Left lung (tissue), 10 donors: Measurements from ENCODE around the gene TMEM39B. TPM values are rescaled to one million over a fixed set of nuclear protein-coding genes. Genes with fewer than 3 reads are reported as not detected.
"Not testable (repeated sequence)": the region's sequence is repeated elsewhere in the genome, so short reads cannot be mapped to it uniquely, and the experiment has no call there.

Experiments used
- ATAC-seq: fragments of 200-7000 bp; cut with Tn5 transposase; one replicate; pipeline ENCODE4 v1.9.1; 2020; ENCODE audit warnings: moderate library complexity
- DNase-seq, 4 donors: peaks; one replicate each; pipeline ENCODE4 v3.0.0-alpha.2; 2013 to 2020
- H3K27ac ChIP-seq, 2 donors: fragments of 200-600 bp; sonication (generic) in 1 of 2; one replicate each; pipeline versions ENCODE4 v1.5.0 to v1.8.0; 2020 to 2021
- H3K27me3 ChIP-seq, 2 donors: fragments of 200-600 bp; sonication (generic) in 1 of 2; one replicate each; pipeline versions ENCODE4 v1.5.0 to v1.8.0; 2020 to 2021
- H3K36me3 ChIP-seq, 2 donors: fragments of 200-600 bp; sonication (generic) in 1 of 2; one replicate each; pipeline versions ENCODE4 v1.5.0 to v1.8.0; 2020 to 2021
- H3K4me1 ChIP-seq, 2 donors: fragments of 200-600 bp; one replicate each; pipeline ENCODE4 v1.8.0; 2021
- H3K4me3 ChIP-seq, 2 donors: fragments of 200-600 bp; sonication (generic) in 1 of 2; one replicate each; pipeline versions ENCODE4 v1.5.0 to v1.8.0; 2020 to 2021; ENCODE audit warnings: mild to moderate bottlenecking in 1 of 2
- H3K9me3 ChIP-seq, 2 donors: fragments of 200-600 bp; sonication (generic) in 1 of 2; one replicate each; pipeline versions ENCODE4 v1.5.0 to v1.8.0; 2020 to 2021
- intact Hi-C, 2 donors: fragments of 100-400 bp; cut with DNase I; formaldehyde crosslinking; loops; one replicate each; pipeline versions ENCODE4 v1.11.2 to v1.14.2; 2022
- polyA plus RNA-seq, 6 donors: library from polyadenylated mRNA; unstranded; fragments of 120-200 nt; gene quantifications; one replicate each; pipeline ENCODE4 v1.2.1, GENCODE V29; 2013; ENCODE audit not compliant: insufficient read length in 6 of 6
- total RNA-seq, 2 donors: library from RNA; stranded (reverse); fragmentation: NEBNext Ultra II Directional; extraction: Animal tissue kit (Norgen Biotek cat#: 25700); gene quantifications; one replicate each; pipeline ENCODE4 v1.2.1, GENCODE V29; 2021
- TF ChIP-seq, protein P1 (sequence below), 2 donors: fragments of 200-600 bp; sonication (generic) in 1 of 2; IDR thresholded peaks; one replicate each; pipeline versions ENCODE4 v1.5.0 to v1.8.0; 2021; ENCODE audit warnings: antibody characterized with exemption in 2 of 2
- donor health status: DM: no; HTN: yes; CAD: no.
- donor health status: DM: no; HTN: no; CAD: no.

The TMEM39B gene
- total and polyA plus RNA-seq, 8 donors: 16.5 to 26.4 (median 23.9) TPM

DNA sequence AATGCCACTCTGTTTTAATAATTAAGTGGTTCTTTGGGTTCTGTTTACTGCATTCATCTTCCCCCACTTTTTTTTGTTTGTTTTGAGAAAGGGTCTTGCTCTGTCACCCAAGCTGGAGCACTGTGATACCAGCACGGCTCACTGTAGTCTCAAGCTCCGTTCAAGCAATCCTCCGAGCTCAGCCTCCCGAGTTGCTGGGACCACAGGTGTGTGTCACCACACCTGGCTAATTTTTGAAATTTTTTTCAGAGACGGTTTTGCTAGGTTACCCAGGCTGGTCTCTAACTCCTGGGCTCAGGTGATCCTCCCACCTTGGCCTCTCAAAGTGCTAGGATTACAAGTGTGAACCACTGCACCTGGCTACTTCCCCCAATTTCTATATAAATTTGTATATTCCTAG lies 64.4 kb downstream of the TMEM39B start:
- no peak for ATAC-seq
- H3K4me3 ChIP-seq: no peak overlapping the region
- no peaks in the 10 kb centered on the region for H3K9me3 ChIP-seq
- no peaks in the 10 kb centered on the region for H3K36me3 ChIP-seq
- DNase-seq: no peak
- TF ChIP-seq, protein P1, sequence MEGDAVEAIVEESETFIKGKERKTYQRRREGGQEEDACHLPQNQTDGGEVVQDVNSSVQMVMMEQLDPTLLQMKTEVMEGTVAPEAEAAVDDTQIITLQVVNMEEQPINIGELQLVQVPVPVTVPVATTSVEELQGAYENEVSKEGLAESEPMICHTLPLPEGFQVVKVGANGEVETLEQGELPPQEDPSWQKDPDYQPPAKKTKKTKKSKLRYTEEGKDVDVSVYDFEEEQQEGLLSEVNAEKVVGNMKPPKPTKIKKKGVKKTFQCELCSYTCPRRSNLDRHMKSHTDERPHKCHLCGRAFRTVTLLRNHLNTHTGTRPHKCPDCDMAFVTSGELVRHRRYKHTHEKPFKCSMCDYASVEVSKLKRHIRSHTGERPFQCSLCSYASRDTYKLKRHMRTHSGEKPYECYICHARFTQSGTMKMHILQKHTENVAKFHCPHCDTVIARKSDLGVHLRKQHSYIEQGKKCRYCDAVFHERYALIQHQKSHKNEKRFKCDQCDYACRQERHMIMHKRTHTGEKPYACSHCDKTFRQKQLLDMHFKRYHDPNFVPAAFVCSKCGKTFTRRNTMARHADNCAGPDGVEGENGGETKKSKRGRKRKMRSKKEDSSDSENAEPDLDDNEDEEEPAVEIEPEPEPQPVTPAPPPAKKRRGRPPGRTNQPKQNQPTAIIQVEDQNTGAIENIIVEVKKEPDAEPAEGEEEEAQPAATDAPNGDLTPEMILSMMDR (IDR thresholded peaks at IDR 0.05): no peak
- intact Hi-C loops: no loop called here
- no peak overlapping the region for H3K27ac ChIP-seq
- peaks cover 0 to 20% of the 10 kb centered on the region in 2 donors for H3K4me1 ChIP-seq
- H3K27me3 ChIP-seq: no peaks in the 10 kb centered on the region

DNA sequence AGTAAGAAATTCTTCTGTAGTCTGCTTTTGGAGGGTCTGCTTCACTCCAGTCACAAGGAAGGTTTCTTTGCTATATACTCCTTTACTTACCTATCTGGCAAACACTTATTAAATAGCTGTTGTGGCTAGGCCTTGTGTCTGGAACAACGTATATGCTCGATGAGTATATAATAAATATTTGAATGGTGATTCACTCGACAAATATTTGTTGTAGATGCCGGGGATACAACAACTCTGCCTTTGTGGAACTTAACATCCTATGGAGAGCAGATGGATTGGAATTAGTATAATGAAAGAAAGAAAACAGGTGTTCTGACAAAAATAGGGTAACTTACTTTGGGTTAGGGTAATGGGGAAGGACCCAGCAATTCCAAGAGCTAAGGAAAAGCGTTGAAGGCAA lies 66.2 kb downstream of the TMEM39B start:
- H3K27ac ChIP-seq: no peak overlapping the region
- ATAC-seq (no peak), DNase-seq (no peak)
- no peak overlapping the region for H3K4me3 ChIP-seq
- H3K9me3 ChIP-seq: no peaks in the 10 kb centered on the region
- H3K36me3 ChIP-seq: no peaks in the 10 kb centered on the region
- no peaks in the 10 kb centered on the region for H3K27me3 ChIP-seq
- intact Hi-C loops: no loop called here
- TF ChIP-seq, protein P1 (IDR thresholded peaks at IDR 0.05): no peak
- H3K4me1 ChIP-seq: peaks cover 9 to 18% of the 10 kb centered on the region in 2 donors

DNA sequence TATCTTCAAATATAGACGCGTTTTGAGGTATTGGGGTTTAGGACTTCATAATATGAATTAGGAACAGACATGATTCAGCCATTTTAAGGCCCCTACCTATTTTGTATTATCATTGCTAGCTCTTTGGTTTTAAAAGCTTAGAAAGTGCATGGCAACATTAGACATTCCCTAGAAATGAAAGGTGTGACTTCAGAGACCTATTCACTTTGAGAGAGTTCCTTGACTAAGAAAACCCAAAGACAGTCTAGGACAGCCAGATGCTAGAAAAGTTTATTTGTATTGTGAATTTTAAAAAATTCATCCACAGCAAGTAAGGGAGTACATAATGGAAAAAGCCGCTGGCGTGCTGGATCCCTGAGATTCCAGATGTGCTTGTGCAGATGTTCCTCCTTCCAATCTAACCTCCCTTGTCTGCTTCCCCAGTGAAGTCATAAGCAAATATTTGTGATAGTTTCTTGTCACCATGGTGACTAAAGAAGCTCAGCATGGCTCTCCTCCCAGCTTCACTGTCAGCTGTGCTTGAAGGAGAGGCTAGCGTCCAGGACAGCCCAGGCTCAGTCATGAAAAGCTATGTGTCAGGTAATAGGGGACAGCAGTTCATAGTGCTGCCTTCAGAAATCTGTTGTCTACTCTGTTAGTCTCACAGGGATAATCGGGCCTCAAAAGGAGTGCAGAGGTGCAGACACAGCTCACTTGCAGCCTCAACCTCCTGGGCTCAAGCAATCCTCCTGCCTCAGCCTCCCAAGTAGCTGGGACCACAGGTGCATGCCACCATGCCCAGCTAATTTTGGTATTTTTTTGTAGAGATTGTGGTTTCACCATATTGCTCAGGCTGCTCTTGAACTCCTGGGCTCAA lies 69.9 kb downstream of the TMEM39B start:
- intact Hi-C loops: no loop called here
- no peaks in the 10 kb centered on the region for H3K9me3 ChIP-seq
- H3K27me3 ChIP-seq: no peaks in the 10 kb centered on the region
- TF ChIP-seq, protein P1 (IDR thresholded peaks at IDR 0.05): no peak
- DNase-seq: peak in 3 of 4 donors; percentile 50 to 86 (median 71)
- peaks cover 9 to 18% of the 10 kb centered on the region in 2 donors for H3K4me1 ChIP-seq
- peak; percentile 90 for ATAC-seq
- peak overlapping the region in 1 of 2 donors; percentile 42 for H3K27ac ChIP-seq
- no peaks in the 10 kb centered on the region for H3K36me3 ChIP-seq
- H3K4me3 ChIP-seq: no peak overlapping the region

DNA sequence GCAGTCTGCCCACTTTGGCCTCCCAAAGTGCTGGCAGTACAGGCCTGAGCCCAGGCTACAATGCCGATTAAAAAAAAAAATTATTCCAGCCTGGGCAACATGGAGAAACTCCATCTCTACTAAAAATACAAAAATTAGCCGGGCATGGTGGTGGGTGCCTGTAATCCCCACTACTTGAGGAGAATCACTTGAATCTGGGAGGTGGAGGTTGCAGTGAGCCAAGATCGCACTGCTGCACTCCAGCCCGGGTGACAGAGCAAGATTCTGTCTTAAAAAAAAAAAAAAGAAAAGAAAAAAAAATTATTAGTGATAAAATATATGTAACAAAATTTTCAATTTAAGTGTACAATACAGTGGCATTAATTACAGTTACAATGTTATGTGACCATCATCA lies 70.6 kb downstream of the TMEM39B start:
- H3K36me3 ChIP-seq, H3K9me3 ChIP-seq, H3K27me3 ChIP-seq, intact Hi-C loops, H3K4me3 ChIP-seq, DNase-seq, ATAC-seq: not testable (repeated sequence)
- H3K27ac ChIP-seq: peak overlapping the region in 1 of 2 donors; percentile 42
- H3K4me1 ChIP-seq: peaks cover 9 to 18% of the 10 kb centered on the region in 2 donors

DNA sequence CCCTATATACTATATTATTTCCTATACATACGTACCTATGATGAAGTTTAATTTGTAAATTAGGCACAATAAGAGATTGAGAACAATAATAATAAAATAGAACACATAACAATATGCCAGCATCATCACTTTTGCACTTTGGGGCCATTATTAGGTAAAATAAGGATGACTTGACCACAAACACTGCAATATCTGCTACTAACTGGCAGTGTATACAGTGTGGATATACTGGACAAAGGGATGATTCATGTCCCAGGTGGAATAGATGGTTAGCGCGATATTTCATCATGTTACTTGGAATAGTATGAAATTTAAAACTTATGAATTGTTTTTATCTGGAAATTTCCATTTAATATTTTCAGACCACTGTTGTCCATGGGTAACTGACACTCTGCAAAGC lies 71.3 kb downstream of the TMEM39B start:
- Histone ChIP-seq H3K36me3 (peaks cover 0 to 6% of the 10 kb centered on the region in 2 donors), H3K4me1 (peaks cover 9 to 18% of the 10 kb centered on the region in 2 donors), H3K27ac (no peak overlapping the region), H3K9me3 (no peaks in the 10 kb centered on the region), H3K4me3 (no peak overlapping the region), H3K27me3 (no peaks in the 10 kb centered on the region)
- DNase-seq: no peak
- TF ChIP-seq, protein P1 (IDR thresholded peaks at IDR 0.05): no peak
- intact Hi-C loops: no loop called here
- ATAC-seq: no peak

DNA sequence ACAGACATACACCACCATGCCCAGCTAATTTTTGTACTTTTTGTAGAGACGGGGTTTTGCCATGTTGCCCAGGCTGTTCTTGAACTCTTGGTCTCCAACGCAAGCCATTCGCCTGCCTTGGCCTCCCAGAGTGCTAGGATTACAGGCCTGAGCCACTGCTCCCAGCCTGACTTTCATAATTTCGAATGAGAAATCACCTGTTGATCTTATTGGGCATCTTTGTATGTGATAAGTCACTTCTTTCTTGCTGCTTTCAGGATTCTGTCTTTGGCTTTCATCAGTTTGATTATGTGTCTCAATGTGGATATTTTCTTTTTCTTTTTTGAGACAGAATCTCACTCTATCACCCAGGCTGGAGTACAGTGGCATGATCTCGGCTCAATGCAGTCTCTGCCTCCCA lies 75.1 kb downstream of the TMEM39B start:
- intact Hi-C loops, H3K27me3 ChIP-seq, H3K36me3 ChIP-seq, H3K4me3 ChIP-seq, DNase-seq, ATAC-seq, H3K27ac ChIP-seq, H3K9me3 ChIP-seq, H3K4me1 ChIP-seq: not testable (repeated sequence)
